Measurements from ENCODE around the gene OR52M1.

Gene OR52M1

GRCh38 chr11:4581443-4581842 lies 36.5 kb downstream of the OR52M1 start, which contains the start of gene OR52I2:
Gene OR52I2, plus strand, starts transcription at chr11:4581743.
- no peaks in the 10 kb centered on the region for H3K79me2 ChIP-seq (ENCODE audit: low read length)
- no peak within 1 kb of the TSS for H3K4me2 ChIP-seq (ENCODE audit: low read depth, low read length)
- no peaks in the 10 kb centered on the region for H3K9me2 ChIP-seq (replicated peaks; ENCODE audit: insufficient read depth, low read length)
- no peak within 1 kb of the TSS for H2AFZ ChIP-seq (ENCODE audit: low read length)
- no peaks in the 10 kb centered on the region for H3K27me3 ChIP-seq (replicated peaks; ENCODE audit: insufficient read depth, low read length)
- no peaks in the 10 kb centered on the region for H3F3A ChIP-seq (ENCODE audit: insufficient read depth, low read length)
- H3K27ac ChIP-seq (ENCODE audit: low read length), result no peak within 1 kb of the TSS
- TF ChIP-seq CTCF (IDR thresholded peaks at IDR 0.05; ENCODE audit: low read length), result no peak
- no peak for TF ChIP-seq EZH2 (optimal IDR thresholded peaks at IDR 0.05; ENCODE audit: low read depth, low read length)
- TF ChIP-seq EZH2phosphoT487 (IDR thresholded peaks at IDR 0.05; ENCODE audit: low read length), result no peak
- H3K4me1 ChIP-seq (ENCODE audit: low read length), result no peaks in the 10 kb centered on the region
- H4K20me1 ChIP-seq (ENCODE audit: insufficient read depth, low read length), result no peaks in the 10 kb centered on the region
- no peak within 1 kb of the TSS for H3K9ac ChIP-seq (ENCODE audit: low read length)
- DNase-seq, result no peak
- no peaks in the 10 kb centered on the region for H3K9me3 ChIP-seq (replicated peaks; ENCODE audit: insufficient read depth, low read length)
- no peak within 1 kb of the TSS for H3K4me3 ChIP-seq (ENCODE audit: low read length)
- no peaks in the 10 kb centered on the region for H3K36me3 ChIP-seq (replicated peaks; ENCODE audit: insufficient read depth, low read length)

- Histone ChIP-seq H3K4me1 (ENCODE audit: low read length) (no peaks in the 10 kb centered on the region), H3F3A (ENCODE audit: insufficient read depth, low read length) (no peaks in the 10 kb centered on the region), H3K4me3 (ENCODE audit: low read length) (no peak overlapping the region), H3K9ac (ENCODE audit: low read length) (no peak overlapping the region), H3K36me3 (replicated peaks; ENCODE audit: insufficient read depth, low read length) (no peaks in the 10 kb centered on the region), H3K9me3 (replicated peaks; ENCODE audit: insufficient read depth, low read length) (no peaks in the 10 kb centered on the region), H2AFZ (ENCODE audit: low read length) (no peak overlapping the region), H3K27ac (ENCODE audit: low read length) (no peak overlapping the region), H3K79me2 (ENCODE audit: low read length) (no peaks in the 10 kb centered on the region), H3K9me2 (replicated peaks; ENCODE audit: insufficient read depth, low read length) (no peaks in the 10 kb centered on the region), H3K27me3 (replicated peaks; ENCODE audit: insufficient read depth, low read length) (no peaks in the 10 kb centered on the region), H3K4me2 (ENCODE audit: low read depth, low read length) (no peak overlapping the region), H4K20me1 (ENCODE audit: insufficient read depth, low read length) (no peaks in the 10 kb centered on the region)
- no peak for TF ChIP-seq CTCF (IDR thresholded peaks at IDR 0.05; ENCODE audit: low read length)
- no peak for DNase-seq
Measured at GRCh38 chr11:4589017-4589416, 44.0 kb downstream of the OR52M1 start.

GRCh38 chr11:4593739-4594138 lies 48.7 kb downstream of the OR52M1 start, which contains the start of gene OR52I1:
Gene OR52I1, plus strand, starts transcription at chr11:4594039. Its CDS starts 0 bp downstream, at chr11:4594039.
- Histone ChIP-seq H3K79me2 (ENCODE audit: low read length) (no peaks in the 10 kb centered on the region), H2AFZ (ENCODE audit: low read length) (no peak within 1 kb of the TSS), H3K9ac (ENCODE audit: low read length) (no peak within 1 kb of the TSS), H3F3A (ENCODE audit: insufficient read depth, low read length) (no peaks in the 10 kb centered on the region), H3K4me1 (ENCODE audit: low read length) (no peaks in the 10 kb centered on the region), H3K9me2 (replicated peaks; ENCODE audit: insufficient read depth, low read length) (no peaks in the 10 kb centered on the region), H4K20me1 (ENCODE audit: insufficient read depth, low read length) (no peaks in the 10 kb centered on the region), H3K27me3 (replicated peaks; ENCODE audit: insufficient read depth, low read length) (no peaks in the 10 kb centered on the region), H3K27ac (ENCODE audit: low read length) (no peak within 1 kb of the TSS), H3K4me3 (ENCODE audit: low read length) (no peak within 1 kb of the TSS), H3K4me2 (ENCODE audit: low read depth, low read length) (no peak within 1 kb of the TSS), H3K36me3 (replicated peaks; ENCODE audit: insufficient read depth, low read length) (no peaks in the 10 kb centered on the region), H3K9me3 (replicated peaks; ENCODE audit: insufficient read depth, low read length) (no peaks in the 10 kb centered on the region)
- TF ChIP-seq CTCF (IDR thresholded peaks at IDR 0.05; ENCODE audit: low read length), result no peak
- no peak for TF ChIP-seq EZH2phosphoT487 (IDR thresholded peaks at IDR 0.05; ENCODE audit: low read length)
- TF ChIP-seq EZH2 (optimal IDR thresholded peaks at IDR 0.05; ENCODE audit: low read depth, low read length), result no peak
- no peak for DNase-seq

All from MM.1S (cell line).